IMR-90 (cell line): ENCODE measurements around the gene C5. TPM values are rescaled to one million over a fixed set of nuclear protein-coding genes. Genes with fewer than 3 reads are reported as not detected.

Experiments used
- ATAC-seq: fragments of 200-7000 bp; cut with Tn5 transposase; 2 replicates; pipeline ENCODE4 v1.9.1; 2020; ENCODE audit warnings: low read depth, mild to moderate bottlenecking, moderate library complexity
- BruUV-seq: library from RNA; stranded (reverse); fragments of 400-500 nt; replicated peaks from 2 replicates; lab custom pipeline; 2021; lab: Mats Ljungman, UMichigan
- CTCF ChIA-PET: fragments of 300-600 bp; formaldehyde crosslinking; extraction: SDS; loops from one replicate; lab custom pipeline; 2021; ENCODE audit warnings: antibody characterized with exemption; lab: Yijun Ruan, JAX
- POLR2A ChIA-PET: fragments of 300-600 bp; sonication (Branson Sonifier 250); formaldehyde crosslinking; loops from one replicate; lab custom pipeline; 2022; ENCODE audit warnings: antibody characterized with exemption; ENCODE audit not compliant: unreplicated experiment; lab: Charles Lee
- DNase-seq: peaks from one replicate; pipeline ENCODE4 v3.0.0; 2013
- H2AFZ ChIP-seq: replicated peaks from 2 replicates; pipeline ENCODE3; 2013; ENCODE audit warnings: low read length, mild to moderate bottlenecking; ENCODE audit not compliant: poor library complexity
- H2AK5ac ChIP-seq: 2 replicates; pipeline ENCODE4 v1.6.1; 2013; ENCODE audit warnings: low read depth, low read length, inconsistent platforms
- H2AK9ac ChIP-seq: replicated peaks from 2 replicates; pipeline ENCODE3; 2013; ENCODE audit warnings: mild to moderate bottlenecking, low read depth, low read length, moderate library complexity; ENCODE audit not compliant: poor library complexity
- H2BK120ac ChIP-seq: 2 replicates; pipeline ENCODE4 v1.6.1; 2013; ENCODE audit warnings: low read depth, low read length, inconsistent platforms
- H2BK15ac ChIP-seq: 3 replicates; pipeline ENCODE4 v1.6.1; 2013; ENCODE audit warnings: low read depth, low read length, inconsistent platforms
- H2BK20ac ChIP-seq: 2 replicates; pipeline ENCODE4 v1.6.1; 2013; ENCODE audit warnings: low read depth, mild to moderate bottlenecking, inconsistent platforms, low read length, moderate library complexity
- H2BK5ac ChIP-seq: 2 replicates; pipeline ENCODE4 v1.6.1; 2013; ENCODE audit warnings: mild to moderate bottlenecking, low read depth, low read length, inconsistent platforms; ENCODE audit not compliant: poor library complexity, severe bottlenecking
- H3K14ac ChIP-seq: replicated peaks from 2 replicates; pipeline ENCODE4 v1.6.1; 2013; ENCODE audit warnings: low read depth, low read length, inconsistent platforms
- H3K18ac ChIP-seq: 2 replicates; pipeline ENCODE4 v1.6.1; 2013; ENCODE audit warnings: low read depth, low read length, control low read depth
- H3K23ac ChIP-seq: 2 replicates; pipeline ENCODE4 v1.6.1; 2013; ENCODE audit warnings: low read depth, low read length, inconsistent platforms
- H3K27ac ChIP-seq: 2 replicates; pipeline ENCODE4 v1.5.1; 2013; ENCODE audit warnings: mild to moderate bottlenecking, control low read depth, low read length; ENCODE audit not compliant: insufficient read depth
- H3K27me3 ChIP-seq: 2 replicates; pipeline ENCODE4 v1.6.1; 2013; ENCODE audit warnings: low read length; ENCODE audit not compliant: control insufficient read depth, insufficient read depth
- H3K36me3 ChIP-seq: 2 replicates; pipeline ENCODE4 v1.6.1; 2013; ENCODE audit warnings: low read length, mixed read lengths; ENCODE audit not compliant: control insufficient read depth, insufficient read depth
- H3K4ac ChIP-seq: 2 replicates; pipeline ENCODE4 v1.6.1; 2013; ENCODE audit warnings: low read depth, low read length, inconsistent platforms
- H3K4me1 ChIP-seq: 2 replicates; pipeline ENCODE4 v1.6.1; 2013; ENCODE audit warnings: low read length, mixed read lengths; ENCODE audit not compliant: control insufficient read depth, insufficient read depth
- H3K4me2 ChIP-seq: 2 replicates; pipeline ENCODE4 v1.6.1; 2013; ENCODE audit warnings: low read depth, mild to moderate bottlenecking, control low read depth, low read length, moderate library complexity
- H3K4me3 ChIP-seq: 2 replicates; pipeline ENCODE4 v1.5.1; 2013; ENCODE audit warnings: low read depth, mild to moderate bottlenecking, control low read depth, low read length, moderate library complexity; ENCODE audit not compliant: insufficient read depth
- H3K56ac ChIP-seq: 2 replicates; pipeline ENCODE4 v1.6.1; 2013; ENCODE audit warnings: low read length, inconsistent platforms; ENCODE audit not compliant: insufficient read depth; ENCODE audit errors: extremely low read depth
- H3K79me1 ChIP-seq, 2 experiments: 2 replicates each; pipeline ENCODE4 v1.6.1; 2013; ENCODE audit warnings: low read length in 2 of 2, inconsistent platforms in 1 of 2, low read depth in 1 of 2
- H3K9ac ChIP-seq: 2 replicates; pipeline ENCODE4 v1.6.1; 2013; ENCODE audit warnings: low read depth, low read length, control low read depth
- H3K9me1 ChIP-seq: 2 replicates; pipeline ENCODE4 v1.6.1; 2013; ENCODE audit warnings: low read length, inconsistent platforms; ENCODE audit not compliant: insufficient read depth
- H3K9me3 ChIP-seq: 2 replicates; pipeline ENCODE4 v1.6.1; 2013; ENCODE audit warnings: low read length; ENCODE audit not compliant: control insufficient read depth, insufficient read depth
- H4K20me1 ChIP-seq: 2 replicates; pipeline ENCODE4 v1.6.1; 2013; ENCODE audit warnings: low read length, inconsistent platforms; ENCODE audit not compliant: insufficient read depth
- H4K5ac ChIP-seq: 2 replicates; pipeline ENCODE4 v1.6.1; 2013; ENCODE audit warnings: mild to moderate bottlenecking, low read depth, low read length, control low read depth
- H4K8ac ChIP-seq, 2 experiments: 2 replicates each; pipeline ENCODE4 v1.6.1; 2013; ENCODE audit warnings: low read depth in 2 of 2, low read length in 2 of 2, control low read depth in 1 of 2, inconsistent platforms in 1 of 2
- H4K91ac ChIP-seq: 2 replicates; pipeline ENCODE4 v1.6.1; 2013; ENCODE audit warnings: low read depth, low read length, inconsistent platforms; ENCODE audit not compliant: insufficient read depth
- MAFK ChIP-seq: IDR thresholded peaks from 2 replicates; pipeline ENCODE4 v1.6.1; 2012; ENCODE audit warnings: low read depth, low read length, improper control_type of control experiment
- POLR2A ChIP-seq: IDR thresholded peaks from 2 replicates; pipeline ENCODE4 v1.6.1; 2012; ENCODE audit warnings: mild to moderate bottlenecking, low read depth, low read length
- WGBS, 2 experiments: methylation state at CpG; one replicate each; pipeline versions ENCODE4 v1.1.5 to v1.1.7; 2013; ENCODE audit warnings: missing lambda C conversion rate in 2 of 2; ENCODE audit not compliant: insufficient read length in 1 of 2; ENCODE audit errors: extremely low coverage in 2 of 2; 5-methylcytosine and 5-hydroxymethylcytosine counted together
- dilution Hi-C: fragments of 300-500 bp; cut with HindIII; formaldehyde crosslinking; loops from one replicate; pipeline ENCODE4 v1.14.3; 2018; ENCODE audit warnings: low sequenced_read_pairs; ENCODE audit not compliant: unreplicated experiment
- in situ Hi-C: fragments of 300-500 bp; cut with MboI; formaldehyde crosslinking; loops from 3 replicates; pipeline ENCODE4 v1.14.3; 2019; ENCODE audit warnings: low sequenced_read_pairs, inconsistent platforms, mixed read lengths
- intact Hi-C: fragments of 100-400 bp; cut with micrococcal nuclease; formaldehyde crosslinking; loops from 2 replicates; pipeline ENCODE4 v1.10.0; 2022
- polyA plus RNA-seq, 3 experiments: library from polyadenylated mRNA; depleted of rRNA; stranded (reverse); fragments of >200 nt; gene quantifications; 2 replicates each; pipeline ENCODE4 v1.2.3, GENCODE V29; 2012; ENCODE audit warnings: low replicate concordance in 1 of 3
- total RNA-seq: library from RNA; depleted of rRNA; stranded (reverse); fragments of >200 nt; gene quantifications from 2 replicates; pipeline ENCODE4 v1.2.3, GENCODE V29; 2012

C5 gene
- total and polyA plus RNA-seq, 2 of the 4 experiments (the other 2 are of a cell fraction) = 1.5 to 2.3 TPM

DNA sequence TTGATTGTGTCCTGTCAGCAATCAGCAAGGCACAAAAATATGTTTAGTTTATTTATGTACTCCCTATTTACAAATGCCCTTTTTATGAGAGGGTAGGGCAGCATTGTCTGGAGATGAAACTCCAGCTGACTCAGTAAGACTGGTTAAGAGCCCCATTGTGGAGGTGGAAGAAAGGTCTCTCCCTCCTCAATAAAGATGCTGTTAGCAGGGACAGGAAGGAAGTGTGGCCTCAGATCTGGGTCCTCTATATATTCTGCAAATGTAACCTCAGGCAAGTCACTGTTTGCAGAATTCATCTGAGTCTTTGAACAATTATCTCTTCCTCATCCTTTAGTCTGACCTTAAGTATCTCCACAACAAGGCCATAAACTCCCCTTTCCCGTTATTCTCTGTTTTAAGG, 75.2 kb downstream of the C5 start:
- Histone ChIP-seq H3K4ac (no peak overlapping the region), H3K79me1 (no peaks in the 10 kb centered on the region), H3K27me3 (no peaks in the 10 kb centered on the region), H2BK5ac (no peak overlapping the region), H3K14ac (no peak overlapping the region), H3K56ac (no peak overlapping the region), H4K8ac (no peak overlapping the region), H3K27ac (no peak overlapping the region), H2AK5ac (no peak overlapping the region), H2AFZ (no peak overlapping the region), H3K4me2 (no peak overlapping the region), H3K18ac (no peak overlapping the region), H3K9me1 (peaks cover 2% of the 10 kb centered on the region; the same call in 1 of the 2 replicates), H2AK9ac (no peak overlapping the region), H3K4me3 (no peak overlapping the region), H3K9ac (no peak overlapping the region), H4K5ac (no peak overlapping the region), H3K4me1 (peaks cover 5% of the 10 kb centered on the region), H3K9me3 (no peaks in the 10 kb centered on the region), H4K20me1 (no peaks in the 10 kb centered on the region), H3K23ac (no peak overlapping the region), H2BK20ac (no peak overlapping the region; the same call in 1 of the 2 replicates), H2BK120ac (no peak overlapping the region), H3K36me3 (no peaks in the 10 kb centered on the region), H4K91ac (no peak overlapping the region), H2BK15ac (no peak overlapping the region)
- no peak for DNase-seq
- POLR2A ChIA-PET = no interaction called here
- intact Hi-C loops = loop anchor here (5.0 kb wide), 1 partner anchor 218 kb away; no protein-coding TSS in a partner anchor
- dilution Hi-C loops = no loop called here
- in situ Hi-C loops = loop anchor here (25.0 kb wide), 1 partner anchor 412 kb away; no protein-coding TSS in a partner anchor
- ATAC-seq = no peak
- no CpG with 5 or more reads among the region's 1 CpG for WGBS, 2 experiments
- CTCF ChIA-PET = no interaction called here
- no TSS peak for BruUV-seq
- TF ChIP-seq MAFK = peak; percentile 45
- no peak for TF ChIP-seq POLR2A
